HL-60 (cell line): ENCODE data around the gene ARHGEF6.

Experiments
- DNase-seq, 2 experiments: peaks; one replicate each; pipeline ENCODE4 v3.0.0-alpha.2; 2010 to 2020; ENCODE audit warnings: low read depth in 1 of 2, low spot score in 1 of 2
- H3K27ac ChIP-seq: fragments of 250-450 bp; sonication (Bioruptor Pico); replicated peaks from 2 replicates; pipeline ENCODE4 v1.5.1; 2020; ENCODE audit warnings: mild to moderate bottlenecking, moderate library complexity
- H3K27me3 ChIP-seq: fragments of 250-450 bp; sonication (Bioruptor Pico); 2 replicates; pipeline ENCODE4 v1.5.1; 2021; ENCODE audit warnings: mild to moderate bottlenecking, moderate library complexity; ENCODE audit not compliant: insufficient read depth, poor library complexity, severe bottlenecking
- H3K4me3 ChIP-seq: replicated peaks from 2 replicates; pipeline ENCODE4 v1.5.1; 2011; ENCODE audit warnings: mild to moderate bottlenecking, control low read depth, low read length; ENCODE audit not compliant: insufficient read depth
- GABPA ChIP-seq: IDR thresholded peaks from 2 replicates; pipeline ENCODE4 v1.6.1; 2012; ENCODE audit warnings: low read depth
- POLR2AphosphoS5 ChIP-seq: IDR thresholded peaks from 2 replicates; pipeline ENCODE4 v1.6.1; 2012; ENCODE audit warnings: low read depth
- SPI1 ChIP-seq: IDR thresholded peaks from 2 replicates; pipeline ENCODE4 v1.6.1; 2012; ENCODE audit warnings: low read depth, mild to moderate bottlenecking, borderline replicate concordance
- TF ChIP-seq, protein P1 (sequence below): IDR thresholded peaks from one replicate; pipeline ENCODE4 v1.5.1; 2011; ENCODE audit warnings: low read length, control low read depth, inconsistent platforms; ENCODE audit not compliant: insufficient read depth
- TF ChIP-seq, protein P2 (sequence below): IDR thresholded peaks from 2 replicates; pipeline ENCODE4 v1.6.1; 2012; ENCODE audit warnings: low read depth; ENCODE audit not compliant: insufficient replicate concordance

ARHGEF6 gene

GRCh38 chrX:136625246-136625645 is 155.5 kb downstream of the ARHGEF6 start:
- TF ChIP-seq, protein P1, sequence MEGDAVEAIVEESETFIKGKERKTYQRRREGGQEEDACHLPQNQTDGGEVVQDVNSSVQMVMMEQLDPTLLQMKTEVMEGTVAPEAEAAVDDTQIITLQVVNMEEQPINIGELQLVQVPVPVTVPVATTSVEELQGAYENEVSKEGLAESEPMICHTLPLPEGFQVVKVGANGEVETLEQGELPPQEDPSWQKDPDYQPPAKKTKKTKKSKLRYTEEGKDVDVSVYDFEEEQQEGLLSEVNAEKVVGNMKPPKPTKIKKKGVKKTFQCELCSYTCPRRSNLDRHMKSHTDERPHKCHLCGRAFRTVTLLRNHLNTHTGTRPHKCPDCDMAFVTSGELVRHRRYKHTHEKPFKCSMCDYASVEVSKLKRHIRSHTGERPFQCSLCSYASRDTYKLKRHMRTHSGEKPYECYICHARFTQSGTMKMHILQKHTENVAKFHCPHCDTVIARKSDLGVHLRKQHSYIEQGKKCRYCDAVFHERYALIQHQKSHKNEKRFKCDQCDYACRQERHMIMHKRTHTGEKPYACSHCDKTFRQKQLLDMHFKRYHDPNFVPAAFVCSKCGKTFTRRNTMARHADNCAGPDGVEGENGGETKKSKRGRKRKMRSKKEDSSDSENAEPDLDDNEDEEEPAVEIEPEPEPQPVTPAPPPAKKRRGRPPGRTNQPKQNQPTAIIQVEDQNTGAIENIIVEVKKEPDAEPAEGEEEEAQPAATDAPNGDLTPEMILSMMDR, result no peak
- TF ChIP-seq GABPA (no peak), SPI1 (no peak), POLR2AphosphoS5 (no peak)
- TF ChIP-seq, protein P2, sequence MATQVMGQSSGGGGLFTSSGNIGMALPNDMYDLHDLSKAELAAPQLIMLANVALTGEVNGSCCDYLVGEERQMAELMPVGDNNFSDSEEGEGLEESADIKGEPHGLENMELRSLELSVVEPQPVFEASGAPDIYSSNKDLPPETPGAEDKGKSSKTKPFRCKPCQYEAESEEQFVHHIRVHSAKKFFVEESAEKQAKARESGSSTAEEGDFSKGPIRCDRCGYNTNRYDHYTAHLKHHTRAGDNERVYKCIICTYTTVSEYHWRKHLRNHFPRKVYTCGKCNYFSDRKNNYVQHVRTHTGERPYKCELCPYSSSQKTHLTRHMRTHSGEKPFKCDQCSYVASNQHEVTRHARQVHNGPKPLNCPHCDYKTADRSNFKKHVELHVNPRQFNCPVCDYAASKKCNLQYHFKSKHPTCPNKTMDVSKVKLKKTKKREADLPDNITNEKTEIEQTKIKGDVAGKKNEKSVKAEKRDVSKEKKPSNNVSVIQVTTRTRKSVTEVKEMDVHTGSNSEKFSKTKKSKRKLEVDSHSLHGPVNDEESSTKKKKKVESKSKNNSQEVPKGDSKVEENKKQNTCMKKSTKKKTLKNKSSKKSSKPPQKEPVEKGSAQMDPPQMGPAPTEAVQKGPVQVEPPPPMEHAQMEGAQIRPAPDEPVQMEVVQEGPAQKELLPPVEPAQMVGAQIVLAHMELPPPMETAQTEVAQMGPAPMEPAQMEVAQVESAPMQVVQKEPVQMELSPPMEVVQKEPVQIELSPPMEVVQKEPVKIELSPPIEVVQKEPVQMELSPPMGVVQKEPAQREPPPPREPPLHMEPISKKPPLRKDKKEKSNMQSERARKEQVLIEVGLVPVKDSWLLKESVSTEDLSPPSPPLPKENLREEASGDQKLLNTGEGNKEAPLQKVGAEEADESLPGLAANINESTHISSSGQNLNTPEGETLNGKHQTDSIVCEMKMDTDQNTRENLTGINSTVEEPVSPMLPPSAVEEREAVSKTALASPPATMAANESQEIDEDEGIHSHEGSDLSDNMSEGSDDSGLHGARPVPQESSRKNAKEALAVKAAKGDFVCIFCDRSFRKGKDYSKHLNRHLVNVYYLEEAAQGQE, result no peak
- H3K27me3 ChIP-seq, result no peaks in the 10 kb centered on the region
- H3K27ac ChIP-seq, result no peak overlapping the region
- no peak overlapping the region for H3K4me3 ChIP-seq
- no peak for DNase-seq

DNA sequence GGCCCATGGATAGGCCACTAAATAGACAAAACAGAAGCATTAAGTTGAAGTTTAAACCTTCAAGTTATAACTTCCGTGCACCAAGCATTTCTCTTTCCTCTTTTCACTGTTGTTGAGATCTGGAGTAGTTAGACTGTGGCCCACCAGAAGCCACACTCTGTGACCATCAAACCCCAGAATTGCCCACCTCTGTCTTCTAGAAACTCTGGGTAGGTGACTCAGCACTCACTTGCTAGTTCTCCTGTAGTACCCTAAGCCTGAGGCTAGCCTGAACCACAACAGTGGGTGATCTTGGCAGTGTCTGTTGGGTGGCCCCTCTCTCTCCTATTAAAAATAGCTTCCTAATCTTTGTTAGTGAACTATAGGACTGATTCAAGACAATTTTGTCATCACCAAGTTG is 157.3 kb downstream of the ARHGEF6 start:
- Histone ChIP-seq H3K4me3 (no peak overlapping the region), H3K27ac (no peak overlapping the region), H3K27me3 (no peaks in the 10 kb centered on the region)
- DNase-seq, result no peak
- TF ChIP-seq POLR2AphosphoS5, result no peak
- TF ChIP-seq GABPA, result no peak
- TF ChIP-seq, protein P2, result no peak
- TF ChIP-seq SPI1, result no peak
- TF ChIP-seq, protein P1, result no peak

DNA sequence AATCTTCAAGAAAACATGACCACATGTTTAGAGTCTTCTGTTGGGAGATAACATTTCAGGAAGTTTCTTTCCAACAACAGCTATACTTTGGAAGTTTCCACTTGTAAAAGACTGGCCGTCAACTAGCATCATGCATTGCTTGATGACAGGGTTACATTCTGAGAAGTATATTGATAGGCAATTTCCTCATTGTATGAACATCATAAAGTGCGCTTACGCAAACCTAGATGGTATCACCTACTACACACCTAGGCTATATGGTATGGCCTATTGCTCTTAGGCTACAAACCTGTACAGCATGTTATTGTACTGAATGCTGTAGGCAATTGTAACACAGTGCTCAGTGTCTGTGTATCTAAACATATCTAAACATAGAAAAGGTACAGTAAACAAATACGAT is 158.2 kb downstream of the ARHGEF6 start:
- no peak for DNase-seq
- no peak overlapping the region for H3K4me3 ChIP-seq
- TF ChIP-seq GABPA (no peak), SPI1 (no peak), POLR2AphosphoS5 (no peak)
- TF ChIP-seq, protein P1, result no peak
- TF ChIP-seq, protein P2, result no peak
- H3K27me3 ChIP-seq, result no peaks in the 10 kb centered on the region
- no peak overlapping the region for H3K27ac ChIP-seq
